GM23338 (cell line): ENCODE results near the gene TMEM43. TPM values are rescaled to one million over a fixed set of nuclear protein-coding genes. Genes with fewer than 3 reads are reported as not detected.

Source experiments
- ATAC-seq: fragments of 200-7000 bp; cut with Tn5 transposase; 3 replicates; pipeline ENCODE4 v1.9.1; 2020
- DNase-seq: peaks from one replicate; pipeline ENCODE4 v3.0.0-alpha.2; 2015; ENCODE audit warnings: low spot score
- H2AFZ ChIP-seq: fragments of 200-600 bp; sonication (generic); 2 replicates; pipeline ENCODE4 v1.8.0; 2016; ENCODE audit warnings: antibody characterized with exemption, mild to moderate bottlenecking, moderate library complexity
- H3F3A ChIP-seq: fragments of 200-600 bp; sonication (generic); replicated peaks from 2 replicates; pipeline ENCODE4 v1.8.0; 2017; ENCODE audit warnings: antibody characterized with exemption, mixed run types, low read depth
- H3K27ac ChIP-seq: fragments of 200-600 bp; sonication (generic); 2 replicates; pipeline ENCODE4 v1.6.1; 2016; ENCODE audit warnings: low read depth
- H3K27me3 ChIP-seq: fragments of 200-600 bp; sonication (generic); 2 replicates; pipeline ENCODE4 v1.8.0; 2016; ENCODE audit warnings: mild to moderate bottlenecking, mixed run types, moderate library complexity; ENCODE audit not compliant: insufficient read depth
- H3K36me3 ChIP-seq: fragments of 200-600 bp; sonication (generic); 2 replicates; pipeline ENCODE4 v1.8.0; 2016; ENCODE audit warnings: mild to moderate bottlenecking; ENCODE audit not compliant: insufficient read depth
- H3K4me1 ChIP-seq: fragments of 200-600 bp; sonication (generic); 2 replicates; pipeline ENCODE4 v1.8.0; 2016; ENCODE audit warnings: mild to moderate bottlenecking, moderate library complexity; ENCODE audit not compliant: insufficient read depth
- H3K4me2 ChIP-seq: fragments of 200-600 bp; sonication (generic); 2 replicates; pipeline ENCODE4 v1.7.1; 2017; ENCODE audit warnings: mixed run types
- H3K4me3 ChIP-seq: fragments of 200-600 bp; sonication (generic); 2 replicates; pipeline ENCODE4 v1.6.1; 2016; ENCODE audit warnings: mixed run types
- H3K79me2 ChIP-seq: fragments of 200-600 bp; sonication (generic); replicated peaks from 2 replicates; pipeline ENCODE4 v1.8.0; 2017; ENCODE audit warnings: mild to moderate bottlenecking; ENCODE audit not compliant: insufficient read depth
- H3K9me2 ChIP-seq: fragments of 200-600 bp; sonication (generic); 2 replicates; pipeline ENCODE4 v1.8.0; 2017; ENCODE audit not compliant: insufficient read depth
- H4K20me1 ChIP-seq: fragments of 200-600 bp; sonication (generic); replicated peaks from 2 replicates; pipeline ENCODE4 v1.8.0; 2017; ENCODE audit warnings: mild to moderate bottlenecking; ENCODE audit not compliant: insufficient read depth
- H3K27ac Mint-ChIP-seq: 2 replicates; pipeline ENCODE4 v1.8.0; 2020; ENCODE audit warnings: inconsistent platforms, mild to moderate bottlenecking, moderate library complexity, mixed read lengths
- H3K27me3 Mint-ChIP-seq: 3 replicates; pipeline ENCODE4 v1.8.0; 2022; ENCODE audit warnings: low read depth, mild to moderate bottlenecking, moderate library complexity, mixed read lengths, inconsistent platforms; ENCODE audit not compliant: insufficient read depth, poor library complexity
- H3K36me3 Mint-ChIP-seq: 3 replicates; pipeline ENCODE4 v1.8.0; 2021; ENCODE audit warnings: low read depth, mild to moderate bottlenecking, inconsistent platforms, moderate library complexity, mixed read lengths
- H3K4me1 Mint-ChIP-seq: 3 replicates; pipeline ENCODE4 v1.8.0; 2020; ENCODE audit warnings: mild to moderate bottlenecking, inconsistent platforms, mixed read lengths
- H3K4me3 Mint-ChIP-seq: 3 replicates; pipeline ENCODE4 v1.8.0; 2021; ENCODE audit warnings: moderate library complexity, mild to moderate bottlenecking, inconsistent platforms, mixed read lengths
- H3K9me3 Mint-ChIP-seq: 3 replicates; pipeline ENCODE4 v1.8.0; 2020; ENCODE audit warnings: moderate library complexity, mild to moderate bottlenecking, inconsistent platforms, mixed read lengths
- CREB1 ChIP-seq: fragments of 250-450 bp; sonication (Bioruptor Pico); IDR thresholded peaks from 2 replicates; pipeline ENCODE4 v1.5.0; 2020; ENCODE audit warnings: low read depth, mild to moderate bottlenecking, moderate library complexity
- EZH2 ChIP-seq: fragments of 200-600 bp; sonication (generic); IDR thresholded peaks from one replicate; pipeline ENCODE4 v1.8.0; 2017; ENCODE audit warnings: antibody characterized with exemption, mild to moderate bottlenecking, low read depth; ENCODE audit not compliant: unreplicated experiment
- EZH2phosphoT487 ChIP-seq: fragments of 200-600 bp; sonication (generic); IDR thresholded peaks from one replicate; pipeline ENCODE4 v1.8.1; 2018; ENCODE audit warnings: antibody characterized with exemption; ENCODE audit not compliant: unreplicated experiment
- JUNB ChIP-seq: IDR thresholded peaks from one replicate; pipeline ENCODE4 v1.6.1; 2016; ENCODE audit warnings: antibody characterized with exemption; ENCODE audit not compliant: unreplicated experiment
- NANOG ChIP-seq: IDR thresholded peaks from 2 replicates; pipeline ENCODE4 v1.6.1; 2016; ENCODE audit warnings: antibody characterized with exemption, borderline replicate concordance
- POLR2AphosphoS5 ChIP-seq: IDR thresholded peaks from 2 replicates; pipeline ENCODE4 v1.6.1; 2016; ENCODE audit warnings: antibody characterized with exemption, low read depth
- STAT1 ChIP-seq: IDR thresholded peaks from one replicate; pipeline ENCODE4 v1.6.1; 2016; ENCODE audit warnings: antibody characterized with exemption; ENCODE audit not compliant: unreplicated experiment
- ZNF114 ChIP-seq: fragments of 250-450 bp; sonication (Bioruptor Pico); IDR thresholded peaks from 2 replicates; pipeline ENCODE4 v1.5.0; 2020; ENCODE audit warnings: mild to moderate bottlenecking, moderate library complexity
- ZNF331 ChIP-seq: fragments of 250-450 bp; sonication (Bioruptor Pico); IDR thresholded peaks from 2 replicates; pipeline ENCODE4 v1.5.0; 2020; ENCODE audit warnings: low read depth, mild to moderate bottlenecking, moderate library complexity
- polyA plus RNA-seq: library from polyadenylated mRNA; unstranded; fragments of >200 nt; fragmentation: Nextera tagmentation; extraction: Ambion mirVana; gene quantifications from 2 replicates; pipeline ENCODE4 v1.2.1, GENCODE V29; 2016
- total RNA-seq: library from RNA; depleted of rRNA; stranded (reverse); fragments of >200 nt; shearing (Covaris generic); gene quantifications from 2 replicates; pipeline ENCODE4 v1.2.3, GENCODE V29; 2014
- TF ChIP-seq, protein P1 (sequence below): IDR thresholded peaks from one replicate; pipeline ENCODE4 v1.6.1; 2018; ENCODE audit warnings: antibody characterized with exemption; ENCODE audit not compliant: unreplicated experiment
- TF ChIP-seq, protein P2 (sequence below): IDR thresholded peaks from 2 replicates; pipeline ENCODE4 v1.6.1; 2016; ENCODE audit warnings: antibody characterized with exemption
- TF ChIP-seq, protein P3 (sequence below): fragments of 250-450 bp; sonication (Bioruptor Pico); IDR thresholded peaks from 2 replicates; pipeline ENCODE4 v1.5.0; 2020; ENCODE audit warnings: mild to moderate bottlenecking, moderate library complexity
- TF ChIP-seq, protein P4 (sequence below), 2 experiments: fragments of 200-600 bp in 1 of 2; sonication (generic) in 1 of 2; conservative IDR thresholded peaks; 2 replicates each; pipeline versions ENCODE4 v1.5.1 to v1.6.1; 2016 to 2017; ENCODE audit warnings: antibody characterized with exemption in 2 of 2, low read depth in 2 of 2, mild to moderate bottlenecking in 2 of 2, moderate library complexity in 1 of 2

The TMEM43 gene
- total and polyA plus RNA-seq, 2 experiments from 2014 or later, result 15.9 to 34.7 TPM

DNA sequence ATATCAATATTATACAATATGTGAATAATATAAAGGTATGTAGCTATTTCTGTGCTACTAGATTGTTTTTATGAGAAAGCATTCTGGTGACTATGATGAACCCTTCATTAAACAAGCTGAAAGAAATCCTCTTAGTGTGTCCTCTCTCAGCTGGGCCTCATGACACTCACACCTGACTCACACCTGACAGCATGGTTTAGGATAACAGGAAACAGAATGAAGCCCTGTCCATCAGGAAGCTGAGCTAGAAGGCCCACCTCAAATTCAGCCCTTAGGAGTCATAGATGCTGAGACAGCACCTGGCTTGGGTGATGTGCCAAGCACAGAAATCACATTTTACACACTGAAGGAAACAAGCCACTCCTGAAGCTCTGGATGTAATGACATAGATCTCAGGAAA is 31.0 kb upstream of the TMEM43 start:
- no peak overlapping the region for H3K4me3 Mint-ChIP-seq
- Histone ChIP-seq H3K4me1 (peaks cover 12% of the 10 kb centered on the region), H3F3A (no peaks in the 10 kb centered on the region), H3K27ac (no peak overlapping the region), H3K4me2 (no peak overlapping the region), H3K9me2 (0 out of 2 replicates have a peak, but pooled peaks cover 6% of the 10 kb centered on the region), H3K27me3 (no peaks in the 10 kb centered on the region), H4K20me1 (no peaks in the 10 kb centered on the region), H3K4me3 (no peak overlapping the region), H3K36me3 (no peaks in the 10 kb centered on the region), H2AFZ (no peak overlapping the region), H3K79me2 (no peaks in the 10 kb centered on the region)
- ATAC-seq, result no peak
- peaks cover 9% of the 10 kb centered on the region for H3K27me3 Mint-ChIP-seq
- H3K27ac Mint-ChIP-seq, result no peak overlapping the region
- peaks cover 7% of the 10 kb centered on the region for H3K4me1 Mint-ChIP-seq
- no peak for DNase-seq
- TF ChIP-seq, protein P1, sequence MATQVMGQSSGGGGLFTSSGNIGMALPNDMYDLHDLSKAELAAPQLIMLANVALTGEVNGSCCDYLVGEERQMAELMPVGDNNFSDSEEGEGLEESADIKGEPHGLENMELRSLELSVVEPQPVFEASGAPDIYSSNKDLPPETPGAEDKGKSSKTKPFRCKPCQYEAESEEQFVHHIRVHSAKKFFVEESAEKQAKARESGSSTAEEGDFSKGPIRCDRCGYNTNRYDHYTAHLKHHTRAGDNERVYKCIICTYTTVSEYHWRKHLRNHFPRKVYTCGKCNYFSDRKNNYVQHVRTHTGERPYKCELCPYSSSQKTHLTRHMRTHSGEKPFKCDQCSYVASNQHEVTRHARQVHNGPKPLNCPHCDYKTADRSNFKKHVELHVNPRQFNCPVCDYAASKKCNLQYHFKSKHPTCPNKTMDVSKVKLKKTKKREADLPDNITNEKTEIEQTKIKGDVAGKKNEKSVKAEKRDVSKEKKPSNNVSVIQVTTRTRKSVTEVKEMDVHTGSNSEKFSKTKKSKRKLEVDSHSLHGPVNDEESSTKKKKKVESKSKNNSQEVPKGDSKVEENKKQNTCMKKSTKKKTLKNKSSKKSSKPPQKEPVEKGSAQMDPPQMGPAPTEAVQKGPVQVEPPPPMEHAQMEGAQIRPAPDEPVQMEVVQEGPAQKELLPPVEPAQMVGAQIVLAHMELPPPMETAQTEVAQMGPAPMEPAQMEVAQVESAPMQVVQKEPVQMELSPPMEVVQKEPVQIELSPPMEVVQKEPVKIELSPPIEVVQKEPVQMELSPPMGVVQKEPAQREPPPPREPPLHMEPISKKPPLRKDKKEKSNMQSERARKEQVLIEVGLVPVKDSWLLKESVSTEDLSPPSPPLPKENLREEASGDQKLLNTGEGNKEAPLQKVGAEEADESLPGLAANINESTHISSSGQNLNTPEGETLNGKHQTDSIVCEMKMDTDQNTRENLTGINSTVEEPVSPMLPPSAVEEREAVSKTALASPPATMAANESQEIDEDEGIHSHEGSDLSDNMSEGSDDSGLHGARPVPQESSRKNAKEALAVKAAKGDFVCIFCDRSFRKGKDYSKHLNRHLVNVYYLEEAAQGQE, result no peak
- TF ChIP-seq ZNF331 (CRISPR knock-in tag) (no peak), JUNB (no peak), NANOG (no peak), CREB1 (CRISPR knock-in tag) (no peak), POLR2AphosphoS5 (no peak), ZNF114 (CRISPR knock-in tag) (no peak), STAT1 (no peak), EZH2 (no peak), EZH2phosphoT487 (no peak)
- TF ChIP-seq, protein P2, sequence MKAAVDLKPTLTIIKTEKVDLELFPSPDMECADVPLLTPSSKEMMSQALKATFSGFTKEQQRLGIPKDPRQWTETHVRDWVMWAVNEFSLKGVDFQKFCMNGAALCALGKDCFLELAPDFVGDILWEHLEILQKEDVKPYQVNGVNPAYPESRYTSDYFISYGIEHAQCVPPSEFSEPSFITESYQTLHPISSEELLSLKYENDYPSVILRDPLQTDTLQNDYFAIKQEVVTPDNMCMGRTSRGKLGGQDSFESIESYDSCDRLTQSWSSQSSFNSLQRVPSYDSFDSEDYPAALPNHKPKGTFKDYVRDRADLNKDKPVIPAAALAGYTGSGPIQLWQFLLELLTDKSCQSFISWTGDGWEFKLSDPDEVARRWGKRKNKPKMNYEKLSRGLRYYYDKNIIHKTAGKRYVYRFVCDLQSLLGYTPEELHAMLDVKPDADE, result no peak
- TF ChIP-seq, protein P3, sequence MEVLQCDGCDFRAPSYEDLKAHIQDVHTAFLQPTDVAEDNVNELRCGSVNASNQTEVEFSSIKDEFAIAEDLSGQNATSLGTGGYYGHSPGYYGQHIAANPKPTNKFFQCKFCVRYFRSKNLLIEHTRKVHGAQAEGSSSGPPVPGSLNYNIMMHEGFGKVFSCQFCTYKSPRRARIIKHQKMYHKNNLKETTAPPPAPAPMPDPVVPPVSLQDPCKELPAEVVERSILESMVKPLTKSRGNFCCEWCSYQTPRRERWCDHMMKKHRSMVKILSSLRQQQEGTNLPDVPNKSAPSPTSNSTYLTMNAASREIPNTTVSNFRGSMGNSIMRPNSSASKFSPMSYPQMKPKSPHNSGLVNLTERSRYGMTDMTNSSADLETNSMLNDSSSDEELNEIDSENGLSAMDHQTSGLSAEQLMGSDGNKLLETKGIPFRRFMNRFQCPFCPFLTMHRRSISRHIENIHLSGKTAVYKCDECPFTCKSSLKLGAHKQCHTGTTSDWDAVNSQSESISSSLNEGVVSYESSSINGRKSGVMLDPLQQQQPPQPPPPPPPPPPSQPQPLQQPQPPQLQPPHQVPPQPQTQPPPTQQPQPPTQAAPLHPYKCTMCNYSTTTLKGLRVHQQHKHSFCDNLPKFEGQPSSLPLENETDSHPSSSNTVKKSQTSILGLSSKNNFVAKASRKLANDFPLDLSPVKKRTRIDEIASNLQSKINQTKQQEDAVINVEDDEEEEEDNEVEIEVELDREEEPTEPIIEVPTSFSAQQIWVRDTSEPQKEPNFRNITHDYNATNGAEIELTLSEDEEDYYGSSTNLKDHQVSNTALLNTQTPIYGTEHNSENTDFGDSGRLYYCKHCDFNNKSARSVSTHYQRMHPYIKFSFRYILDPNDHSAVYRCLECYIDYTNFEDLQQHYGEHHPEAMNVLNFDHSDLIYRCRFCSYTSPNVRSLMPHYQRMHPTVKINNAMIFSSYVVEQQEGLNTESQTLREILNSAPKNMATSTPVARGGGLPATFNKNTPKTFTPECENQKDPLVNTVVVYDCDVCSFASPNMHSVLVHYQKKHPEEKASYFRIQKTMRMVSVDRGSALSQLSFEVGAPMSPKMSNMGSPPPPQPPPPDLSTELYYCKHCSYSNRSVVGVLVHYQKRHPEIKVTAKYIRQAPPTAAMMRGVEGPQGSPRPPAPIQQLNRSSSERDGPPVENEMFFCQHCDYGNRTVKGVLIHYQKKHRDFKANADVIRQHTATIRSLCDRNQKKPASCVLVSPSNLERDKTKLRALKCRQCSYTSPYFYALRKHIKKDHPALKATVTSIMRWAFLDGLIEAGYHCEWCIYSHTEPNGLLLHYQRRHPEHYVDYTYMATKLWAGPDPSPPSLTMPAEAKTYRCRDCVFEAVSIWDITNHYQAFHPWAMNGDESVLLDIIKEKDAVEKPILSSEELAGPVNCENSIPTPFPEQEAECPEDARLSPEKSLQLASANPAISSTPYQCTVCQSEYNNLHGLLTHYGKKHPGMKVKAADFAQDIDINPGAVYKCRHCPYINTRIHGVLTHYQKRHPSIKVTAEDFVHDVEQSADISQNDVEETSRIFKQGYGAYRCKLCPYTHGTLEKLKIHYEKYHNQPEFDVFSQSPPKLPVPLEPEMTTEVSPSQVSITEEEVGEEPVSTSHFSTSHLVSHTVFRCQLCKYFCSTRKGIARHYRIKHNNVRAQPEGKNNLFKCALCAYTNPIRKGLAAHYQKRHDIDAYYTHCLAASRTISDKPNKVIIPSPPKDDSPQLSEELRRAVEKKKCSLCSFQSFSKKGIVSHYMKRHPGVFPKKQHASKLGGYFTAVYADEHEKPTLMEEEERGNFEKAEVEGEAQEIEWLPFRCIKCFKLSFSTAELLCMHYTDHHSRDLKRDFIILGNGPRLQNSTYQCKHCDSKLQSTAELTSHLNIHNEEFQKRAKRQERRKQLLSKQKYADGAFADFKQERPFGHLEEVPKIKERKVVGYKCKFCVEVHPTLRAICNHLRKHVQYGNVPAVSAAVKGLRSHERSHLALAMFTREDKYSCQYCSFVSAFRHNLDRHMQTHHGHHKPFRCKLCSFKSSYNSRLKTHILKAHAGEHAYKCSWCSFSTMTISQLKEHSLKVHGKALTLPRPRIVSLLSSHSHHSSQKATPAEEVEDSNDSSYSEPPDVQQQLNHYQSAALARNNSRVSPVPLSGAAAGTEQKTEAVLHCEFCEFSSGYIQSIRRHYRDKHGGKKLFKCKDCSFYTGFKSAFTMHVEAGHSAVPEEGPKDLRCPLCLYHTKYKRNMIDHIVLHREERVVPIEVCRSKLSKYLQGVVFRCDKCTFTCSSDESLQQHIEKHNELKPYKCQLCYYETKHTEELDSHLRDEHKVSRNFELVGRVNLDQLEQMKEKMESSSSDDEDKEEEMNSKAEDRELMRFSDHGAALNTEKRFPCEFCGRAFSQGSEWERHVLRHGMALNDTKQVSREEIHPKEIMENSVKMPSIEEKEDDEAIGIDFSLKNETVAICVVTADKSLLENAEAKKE (CRISPR knock-in tag), result no peak
- TF ChIP-seq, protein P4, sequence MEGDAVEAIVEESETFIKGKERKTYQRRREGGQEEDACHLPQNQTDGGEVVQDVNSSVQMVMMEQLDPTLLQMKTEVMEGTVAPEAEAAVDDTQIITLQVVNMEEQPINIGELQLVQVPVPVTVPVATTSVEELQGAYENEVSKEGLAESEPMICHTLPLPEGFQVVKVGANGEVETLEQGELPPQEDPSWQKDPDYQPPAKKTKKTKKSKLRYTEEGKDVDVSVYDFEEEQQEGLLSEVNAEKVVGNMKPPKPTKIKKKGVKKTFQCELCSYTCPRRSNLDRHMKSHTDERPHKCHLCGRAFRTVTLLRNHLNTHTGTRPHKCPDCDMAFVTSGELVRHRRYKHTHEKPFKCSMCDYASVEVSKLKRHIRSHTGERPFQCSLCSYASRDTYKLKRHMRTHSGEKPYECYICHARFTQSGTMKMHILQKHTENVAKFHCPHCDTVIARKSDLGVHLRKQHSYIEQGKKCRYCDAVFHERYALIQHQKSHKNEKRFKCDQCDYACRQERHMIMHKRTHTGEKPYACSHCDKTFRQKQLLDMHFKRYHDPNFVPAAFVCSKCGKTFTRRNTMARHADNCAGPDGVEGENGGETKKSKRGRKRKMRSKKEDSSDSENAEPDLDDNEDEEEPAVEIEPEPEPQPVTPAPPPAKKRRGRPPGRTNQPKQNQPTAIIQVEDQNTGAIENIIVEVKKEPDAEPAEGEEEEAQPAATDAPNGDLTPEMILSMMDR (conservative IDR thresholded peaks at IDR 0.05; ENCODE audit: low read depth in 2 of 2), result no peak
- peaks cover 3% of the 10 kb centered on the region; the same call in 2 of the 3 replicates for H3K36me3 Mint-ChIP-seq
- peaks cover 10% of the 10 kb centered on the region; the same call in 2 of the 3 replicates for H3K9me3 Mint-ChIP-seq
